RWPE1 (cell line): ENCODE results near the gene GALNT18.
A peak's percentile ranks its signal among the peaks of the same experiment; 100 is the strongest.

Experiments
- CTCF ChIA-PET: fragments of 350-600 bp; sonication (Branson Sonifier 250); formaldehyde crosslinking; extraction: SDS; loops from one replicate; lab custom pipeline; 2021; lab: Yijun Ruan, JAX
- POLR2A ChIA-PET: fragments of 400-600 bp; formaldehyde crosslinking; extraction: SDS; loops from one replicate; lab custom pipeline; 2020; ENCODE audit warnings: antibody characterized with exemption; ENCODE audit not compliant: low non-redundant PET; lab: Yijun Ruan, JAX
- DNase-seq: peaks from one replicate; pipeline ENCODE4 v3.0.0; 2012; ENCODE audit warnings: low spot score
- H3K27ac ChIP-seq: fragments of 450-650 bp; 2 replicates; pipeline ENCODE4 v1.5.1; 2017
- TF ChIP-seq, protein P1 (sequence below): fragments of 450-650 bp; conservative IDR thresholded peaks from 2 replicates; pipeline ENCODE4 v1.5.1; 2017; ENCODE audit warnings: low read depth, mild to moderate bottlenecking

Gene GALNT18

DNA sequence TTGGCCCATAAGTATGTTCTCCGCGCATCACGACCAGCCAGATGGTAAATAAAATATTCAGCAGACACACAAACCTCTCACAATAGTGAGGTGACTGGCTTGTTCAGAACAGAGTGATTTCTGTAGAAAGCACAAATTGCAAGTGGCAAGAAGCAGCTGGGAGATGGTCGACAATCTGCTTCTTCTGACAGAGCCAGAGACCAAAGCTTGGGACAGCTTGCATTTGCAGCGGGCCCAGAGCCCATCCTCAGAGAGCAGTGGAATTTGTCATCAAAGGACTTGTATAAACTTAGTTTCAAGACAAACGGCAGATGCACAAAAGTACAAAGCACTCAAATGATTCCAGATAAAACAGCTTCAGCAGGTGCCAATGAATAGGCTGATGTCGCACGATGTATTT lies 7.6 kb upstream of the GALNT18 start:
- H3K27ac ChIP-seq = no peak overlapping the region
- CTCF ChIA-PET = interaction anchor here (1.4 kb wide), 1 partner anchor 158 kb away, joined by 9 read pairs; no protein-coding TSS in a partner anchor
- POLR2A ChIA-PET = no interaction called here
- DNase-seq = no peak
- TF ChIP-seq, protein P1, sequence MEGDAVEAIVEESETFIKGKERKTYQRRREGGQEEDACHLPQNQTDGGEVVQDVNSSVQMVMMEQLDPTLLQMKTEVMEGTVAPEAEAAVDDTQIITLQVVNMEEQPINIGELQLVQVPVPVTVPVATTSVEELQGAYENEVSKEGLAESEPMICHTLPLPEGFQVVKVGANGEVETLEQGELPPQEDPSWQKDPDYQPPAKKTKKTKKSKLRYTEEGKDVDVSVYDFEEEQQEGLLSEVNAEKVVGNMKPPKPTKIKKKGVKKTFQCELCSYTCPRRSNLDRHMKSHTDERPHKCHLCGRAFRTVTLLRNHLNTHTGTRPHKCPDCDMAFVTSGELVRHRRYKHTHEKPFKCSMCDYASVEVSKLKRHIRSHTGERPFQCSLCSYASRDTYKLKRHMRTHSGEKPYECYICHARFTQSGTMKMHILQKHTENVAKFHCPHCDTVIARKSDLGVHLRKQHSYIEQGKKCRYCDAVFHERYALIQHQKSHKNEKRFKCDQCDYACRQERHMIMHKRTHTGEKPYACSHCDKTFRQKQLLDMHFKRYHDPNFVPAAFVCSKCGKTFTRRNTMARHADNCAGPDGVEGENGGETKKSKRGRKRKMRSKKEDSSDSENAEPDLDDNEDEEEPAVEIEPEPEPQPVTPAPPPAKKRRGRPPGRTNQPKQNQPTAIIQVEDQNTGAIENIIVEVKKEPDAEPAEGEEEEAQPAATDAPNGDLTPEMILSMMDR = no peak

GRCh38 chr11:11628651-11629050 lies 6.8 kb upstream of the GALNT18 start:
- ChIA-PET POLR2A (no interaction called here), CTCF (interaction anchor here (0.6 kb wide), 1 partner anchor 479 kb away, joined by 3 read pairs; no protein-coding TSS in a partner anchor)
- no peak for DNase-seq
- H3K27ac ChIP-seq = no peak overlapping the region
- TF ChIP-seq, protein P1 = no peak

- DNase-seq = no peak
- H3K27ac ChIP-seq = no peak overlapping the region
- ChIA-PET POLR2A (no interaction called here), CTCF (interaction anchor here (0.6 kb wide), 1 partner anchor 47 kb away, joined by 3 read pairs; no protein-coding TSS in a partner anchor)
- TF ChIP-seq, protein P1 = no peak
Measured at GRCh38 chr11:11626128-11626527, 4.3 kb upstream of the GALNT18 start.

DNA sequence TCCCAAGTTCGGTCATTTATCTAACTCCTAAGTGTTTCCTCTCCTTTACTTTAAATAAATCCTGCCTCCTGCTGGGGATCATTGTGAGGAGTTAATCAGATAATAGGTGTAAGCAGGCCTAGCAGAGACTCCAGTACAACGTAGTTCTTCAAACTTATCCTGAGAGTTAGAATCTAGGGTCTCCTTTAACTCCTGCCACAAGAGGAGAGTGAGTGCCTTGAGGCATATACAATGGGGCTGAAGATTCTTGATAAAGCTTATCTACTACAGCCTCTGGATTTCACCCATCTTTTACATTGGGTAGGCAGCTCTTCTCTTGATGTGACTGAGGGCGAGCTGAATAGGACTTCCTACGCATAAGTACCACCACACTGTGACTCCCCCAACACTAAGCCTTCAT lies 3.1 kb upstream of the GALNT18 start:
- ChIA-PET POLR2A (no interaction called here), CTCF (interaction anchor here (1.5 kb wide), 1 partner anchor 163 kb away, joined by 3 read pairs; no protein-coding TSS in a partner anchor)
- no peak overlapping the region for H3K27ac ChIP-seq
- TF ChIP-seq, protein P1 = no peak
- DNase-seq = no peak

DNA sequence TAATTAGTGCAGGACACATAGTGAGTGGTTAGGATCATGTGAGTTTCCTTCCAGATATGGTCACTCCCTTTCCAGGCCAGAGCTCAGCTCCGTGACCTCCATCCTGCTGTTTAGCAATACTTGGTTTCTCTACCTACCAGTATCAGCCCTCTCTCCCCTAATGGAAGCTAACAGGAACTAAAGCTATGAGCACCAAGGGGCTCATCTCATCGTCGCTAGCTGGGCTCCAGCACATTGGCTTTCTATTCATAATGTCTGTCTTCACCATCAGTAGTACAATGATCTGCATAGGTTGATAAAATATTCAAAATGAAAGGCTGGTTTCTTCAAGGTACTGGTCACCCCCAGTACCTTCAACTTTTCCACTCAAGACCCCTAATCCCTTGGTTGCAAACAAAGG lies 2.4 kb upstream of the GALNT18 start:
- DNase-seq = no peak
- ChIA-PET POLR2A (no interaction called here), CTCF (interaction anchor here (1.5 kb wide), 1 partner anchor 164 kb away, joined by 3 read pairs; no protein-coding TSS in a partner anchor)
- H3K27ac ChIP-seq = no peak overlapping the region
- TF ChIP-seq, protein P1 = no peak

DNA sequence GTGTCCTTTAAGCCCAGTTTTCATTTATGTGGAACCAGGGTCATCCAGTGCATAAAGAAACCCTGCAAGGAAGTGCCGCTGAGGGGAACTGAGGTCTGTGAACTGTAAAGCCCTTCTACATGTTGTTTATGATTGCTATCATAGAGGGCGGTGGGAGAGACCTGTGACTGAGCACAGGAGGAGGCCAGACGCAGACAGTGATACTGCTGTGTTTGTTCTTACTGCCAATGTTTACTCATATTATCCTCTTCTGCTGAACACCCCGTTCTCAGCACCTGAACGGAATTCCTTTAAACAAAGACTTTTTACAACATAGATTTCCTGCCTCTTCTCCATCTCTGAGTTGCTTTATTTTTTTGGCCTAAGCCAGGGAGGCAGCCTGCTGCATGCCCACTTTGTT lies 967 bp upstream of the GALNT18 start:
- POLR2A ChIA-PET = no interaction called here
- CTCF ChIA-PET = interaction anchor here (0.6 to 0.8 kb wide), 2 partner anchors 262 to 594 kb away, joined by 3 read pairs; no protein-coding TSS in a partner anchor
- H3K27ac ChIP-seq = peak overlapping the region; percentile 75
- no peak for DNase-seq
- TF ChIP-seq, protein P1 = no peak
